ENCODE results near the gene ZSCAN5B.
"Not testable (repeated sequence)": the region's sequence is repeated elsewhere in the genome, so short reads cannot be mapped to it uniquely, and the experiment has no call there.

ZSCAN5B gene

GRCh38 chr19:56175861-56176307 lies 21.7 kb downstream of the ZSCAN5B start, which contains the start of gene GALP:
GALP (plus strand) TSS chr19:56176008; CDS start chr19:56177109, 1,101 bp downstream.
- DNase-seq: not testable (repeated sequence)

- DNase-seq: no peak
These were observed 23.0 kb downstream of the ZSCAN5B start for GRCh38 chr19:56174550-56174949.

GRCh38 chr19:56174086-56174485 lies 23.5 kb downstream of the ZSCAN5B start:
- DNase-seq: no peak

- no peak for DNase-seq
These were observed 27.3 kb downstream of the ZSCAN5B start for GRCh38 chr19:56170261-56170660.

- DNase-seq: no peak
These were observed 30.5 kb downstream of the ZSCAN5B start for GRCh38 chr19:56167064-56167578.

- no peak for DNase-seq
These were observed 34.5 kb downstream of the ZSCAN5B start for GRCh38 chr19:56163097-56163496.

- DNase-seq: no peak
These were observed 35.3 kb downstream of the ZSCAN5B start for GRCh38 chr19:56162258-56162657.

GRCh38 chr19:56161534-56161933 lies 36.0 kb downstream of the ZSCAN5B start:
- no peak for DNase-seq

- no peak for DNase-seq
These were observed 37.8 kb downstream of the ZSCAN5B start for GRCh38 chr19:56159622-56160271.

GRCh38 chr19:56159009-56159559 lies 38.5 kb downstream of the ZSCAN5B start:
- DNase-seq: no peak

- no peak for DNase-seq
These were observed 39.3 kb downstream of the ZSCAN5B start for GRCh38 chr19:56158170-56158757.

GRCh38 chr19:56156768-56157167 lies 40.8 kb downstream of the ZSCAN5B start:
- no peak for DNase-seq

GRCh38 chr19:56155124-56155687 lies 42.4 kb downstream of the ZSCAN5B start:
- no peak for DNase-seq

- DNase-seq: no peak
These were observed 44.1 kb downstream of the ZSCAN5B start for GRCh38 chr19:56153507-56153906.

GRCh38 chr19:56152644-56153043 lies 44.9 kb downstream of the ZSCAN5B start:
- no peak for DNase-seq

GRCh38 chr19:56150358-56150757 lies 47.2 kb downstream of the ZSCAN5B start:
- no peak for DNase-seq

GRCh38 chr19:56149656-56150038 lies 47.9 kb downstream of the ZSCAN5B start:
- DNase-seq: no peak

- DNase-seq: not testable (repeated sequence)
These were observed 48.5 kb downstream of the ZSCAN5B start for GRCh38 chr19:56148955-56149655.

GRCh38 chr19:56148096-56148495 lies 49.5 kb downstream of the ZSCAN5B start:
- DNase-seq: no peak

- DNase-seq: no peak
These were observed 50.3 kb downstream of the ZSCAN5B start for GRCh38 chr19:56147307-56147706.

- no peak for DNase-seq
These were observed 50.7 kb downstream of the ZSCAN5B start for GRCh38 chr19:56146904-56147303.

GRCh38 chr19:56145698-56146097 lies 51.9 kb downstream of the ZSCAN5B start:
- DNase-seq: no peak

- DNase-seq: no peak
These were observed 52.8 kb downstream of the ZSCAN5B start for GRCh38 chr19:56144831-56145230.
